ENCODE results near the gene CATSPER1. TPM values are rescaled to one million over a fixed set of nuclear protein-coding genes. Genes with fewer than 3 reads are reported as not detected.

Gene CATSPER1
- total RNA-seq, 1 experiment from 2014 or later = not detected

- DNase-seq (ENCODE audit: extremely low read depth, low read depth) = no peak
Measured at GRCh38 chr11:65976216-65977176, 49.8 kb downstream of the CATSPER1 start.

GRCh38 chr11:65975771-65976170, 50.5 kb downstream of the CATSPER1 start:
- DNase-seq (ENCODE audit: extremely low read depth, low read depth) = no peak

- DNase-seq (ENCODE audit: extremely low read depth, low read depth) = no peak
Measured at GRCh38 chr11:65973439-65974110, 52.7 kb downstream of the CATSPER1 start.

- no peak for DNase-seq (ENCODE audit: extremely low read depth, low read depth)
Measured at GRCh38 chr11:65972116-65972515, 54.2 kb downstream of the CATSPER1 start.

GRCh38 chr11:65968600-65969482, 57.4 kb downstream of the CATSPER1 start:
- no peak for DNase-seq (ENCODE audit: extremely low read depth, low read depth)

- DNase-seq (ENCODE audit: extremely low read depth, low read depth) = no peak
Measured at GRCh38 chr11:65967329-65967934, 58.8 kb downstream of the CATSPER1 start.

Other genes with a start within 250 kb of the CATSPER1 start
- 7.6 and 8.3 TPM in 2 replicates for gene AP5B1, start 245.5 kb downstream of the CATSPER1 start, total RNA-seq (2014; rRNA removed; shearing (Covaris generic))
- gene OVOL1, start 239.4 kb downstream of the CATSPER1 start, total RNA-seq (2014; rRNA removed; shearing (Covaris generic)) = not detected in 2 replicates
- gene SNX32, start 192.5 kb downstream of the CATSPER1 start, total RNA-seq (2014; rRNA removed; shearing (Covaris generic)) = 0.05 TPM in 1 of 2 replicates, not detected in the other
- 362 and 364 TPM in 2 replicates for gene CFL1, start 168.3 kb downstream of the CATSPER1 start, total RNA-seq (2014; rRNA removed; shearing (Covaris generic))
- gene MUS81, start 166.0 kb downstream of the CATSPER1 start, total RNA-seq (2014; rRNA removed; shearing (Covaris generic)) = 36.8 and 39.1 TPM in 2 replicates
- 1.0 and 2.8 TPM in 2 replicates for gene EFEMP2, start 153.7 kb downstream of the CATSPER1 start, total RNA-seq (2014; rRNA removed; shearing (Covaris generic))
- gene CTSW, start 146.6 kb downstream of the CATSPER1 start, total RNA-seq (2014; rRNA removed; shearing (Covaris generic)) = not detected in 2 replicates
- gene FIBP, start 138.0 kb downstream of the CATSPER1 start, total RNA-seq (2014; rRNA removed; shearing (Covaris generic)) = 89.6 and 109 TPM in 2 replicates
- 27.3 and 27.5 TPM in 2 replicates for gene CCDC85B, start 135.8 kb downstream of the CATSPER1 start, total RNA-seq (2014; rRNA removed; shearing (Covaris generic))
- gene FOSL1, start 126.1 kb downstream of the CATSPER1 start, total RNA-seq (2014; rRNA removed; shearing (Covaris generic)) = 56.1 and 58.4 TPM in 2 replicates
- 7.4 and 9.6 TPM in 2 replicates for gene C11orf68, start 107.4 kb downstream of the CATSPER1 start, total RNA-seq (2014; rRNA removed; shearing (Covaris generic))
- gene DRAP1, start 107.1 kb downstream of the CATSPER1 start, total RNA-seq (2014; rRNA removed; shearing (Covaris generic)) = 57.2 and 62.4 TPM in 2 replicates
- gene TSGA10IP, start 81.0 kb downstream of the CATSPER1 start, total RNA-seq (2014; rRNA removed; shearing (Covaris generic)) = not detected in 2 replicates
- gene SART1, start 64.7 kb downstream of the CATSPER1 start, total RNA-seq (2014; rRNA removed; shearing (Covaris generic)) = 24.7 and 28.4 TPM in 2 replicates
- 23.0 TPM in 2 replicates for gene EIF1AD, start 24.3 kb downstream of the CATSPER1 start, total RNA-seq (2014; rRNA removed; shearing (Covaris generic))
- 53.6 and 64.3 TPM in 2 replicates for gene BANF1, start 24.0 kb downstream of the CATSPER1 start, total RNA-seq (2014; rRNA removed; shearing (Covaris generic))
- not detected in 2 replicates for gene CST6, start 14.5 kb downstream of the CATSPER1 start, total RNA-seq (2014; rRNA removed; shearing (Covaris generic))
- gene GAL3ST3, start 22.7 kb upstream of the CATSPER1 start, total RNA-seq (2014; rRNA removed; shearing (Covaris generic)) = not detected in 2 replicates
- gene SF3B2, start 25.9 kb upstream of the CATSPER1 start, total RNA-seq (2014; rRNA removed; shearing (Covaris generic)) = 91.7 and 101 TPM in 2 replicates
- gene PACS1, start 43.8 kb upstream of the CATSPER1 start, total RNA-seq (2014; rRNA removed; shearing (Covaris generic)) = 10.3 and 13.9 TPM in 2 replicates
- 17.1 and 17.8 TPM in 2 replicates for gene KLC2, start 231.2 kb upstream of the CATSPER1 start, total RNA-seq (2014; rRNA removed; shearing (Covaris generic))
- 55.6 and 65.3 TPM in 2 replicates for gene RAB1B, start 242.2 kb upstream of the CATSPER1 start, total RNA-seq (2014; rRNA removed; shearing (Covaris generic))